Mesodermal cell (in vitro differentiated cells): Measurements from ENCODE around the gene FOXP1.

Experiments
- H3K27ac ChIP-seq: 2 replicates; pipeline ENCODE4 v1.7.0; 2013; ENCODE audit warnings: mild to moderate bottlenecking, low read depth, low read length, moderate library complexity; ENCODE audit not compliant: severe bottlenecking
- H3K36me3 ChIP-seq: 2 replicates; pipeline ENCODE4 v1.7.1; 2013; ENCODE audit warnings: mild to moderate bottlenecking, low read length, moderate library complexity; ENCODE audit not compliant: control insufficient read depth, insufficient read depth
- H3K4me1 ChIP-seq: one replicate; pipeline ENCODE4 v1.7.1; 2013; ENCODE audit warnings: mild to moderate bottlenecking, low read length; ENCODE audit not compliant: insufficient read depth, control insufficient read depth, poor library complexity, severe bottlenecking
- H3K4me3 ChIP-seq: 2 replicates; pipeline ENCODE4 v1.7.0; 2013; ENCODE audit warnings: low read length, control low read depth, mild to moderate bottlenecking; ENCODE audit not compliant: insufficient read depth, poor library complexity, severe bottlenecking; ENCODE audit errors: extremely low read depth
- H3K9me3 ChIP-seq: 2 replicates; pipeline ENCODE4 v1.7.1; 2013; ENCODE audit warnings: mild to moderate bottlenecking, low read length, moderate library complexity; ENCODE audit not compliant: control insufficient read depth
- WGBS, 2 experiments: methylation state at CpG; one replicate each; pipeline ENCODE4 v1.1.5; 2013; ENCODE audit warnings: missing lambda C conversion rate in 2 of 2; ENCODE audit not compliant: insufficient coverage in 2 of 2; 5-methylcytosine and 5-hydroxymethylcytosine counted together

The FOXP1 gene

GRCh38 chr3:71127844-71128243, 455.7 kb downstream of the FOXP1 start:
- WGBS, 2 experiments, result 89% methylated on average over 3 of the region's 7 CpGs; no CpG with 5 or more reads in 1 of the 2 experiments
- Histone ChIP-seq H3K9me3 (no peaks in the 10 kb centered on the region), H3K4me3 (no peak overlapping the region), H3K36me3 (no peaks in the 10 kb centered on the region), H3K27ac (no peak overlapping the region), H3K4me1 (peaks cover 47% of the 10 kb centered on the region)

GRCh38 chr3:71127052-71127831, 456.3 kb downstream of the FOXP1 start:
- Histone ChIP-seq H3K4me3 (no peak overlapping the region), H3K9me3 (no peaks in the 10 kb centered on the region), H3K36me3 (no peaks in the 10 kb centered on the region), H3K4me1 (peaks cover 43% of the 10 kb centered on the region), H3K27ac (no peak overlapping the region)
- 80 to 88% methylated on average over 5 of the region's 7 CpGs for WGBS, 2 experiments

GRCh38 chr3:71125738-71126137, 457.8 kb downstream of the FOXP1 start:
- H3K9me3 ChIP-seq, result no peaks in the 10 kb centered on the region
- H3K36me3 ChIP-seq, result no peaks in the 10 kb centered on the region
- WGBS, 2 experiments, result 100% methylated on average over 1 of the region's 1 CpG; no CpG with 5 or more reads in 1 of the 2 experiments
- peaks cover 30% of the 10 kb centered on the region for H3K4me1 ChIP-seq
- no peak overlapping the region for H3K27ac ChIP-seq
- H3K4me3 ChIP-seq, result no peak overlapping the region

- Histone ChIP-seq H3K36me3 (no peaks in the 10 kb centered on the region), H3K9me3 (no peaks in the 10 kb centered on the region), H3K4me1 (peaks cover 22% of the 10 kb centered on the region), H3K27ac (no peak overlapping the region), H3K4me3 (no peak overlapping the region)
- WGBS, 2 experiments, result no CpG with 5 or more reads among the region's 1 CpG
Measured at GRCh38 chr3:71124048-71124447, 459.5 kb downstream of the FOXP1 start.

GRCh38 chr3:71122641-71123040, 460.9 kb downstream of the FOXP1 start:
- Histone ChIP-seq H3K27ac (no peak overlapping the region), H3K4me3 (no peak overlapping the region), H3K4me1 (peaks cover 19% of the 10 kb centered on the region), H3K9me3 (no peaks in the 10 kb centered on the region), H3K36me3 (no peaks in the 10 kb centered on the region)
- WGBS, 2 experiments, result 97 to 100% methylated on average over 3 to 4 of the region's 4 CpGs

GRCh38 chr3:71121429-71122167, 461.9 kb downstream of the FOXP1 start:
- WGBS, 2 experiments, result 84 to 85% methylated on average over 3 of the region's 3 CpGs

GRCh38 chr3:71120012-71120411, 463.5 kb downstream of the FOXP1 start:
- Histone ChIP-seq H3K4me3 (no peak overlapping the region), H3K36me3 (no peaks in the 10 kb centered on the region), H3K27ac (no peak overlapping the region), H3K9me3 (no peaks in the 10 kb centered on the region), H3K4me1 (peaks cover 14% of the 10 kb centered on the region)

More at GRCh38 chr3:71121429-71122167, 461.9 kb downstream of the FOXP1 start:
- no peak overlapping the region for H3K4me3 ChIP-seq
- H3K36me3 ChIP-seq, result no peaks in the 10 kb centered on the region
- no peaks in the 10 kb centered on the region for H3K9me3 ChIP-seq
- H3K4me1 ChIP-seq, result peaks cover 14% of the 10 kb centered on the region
- H3K27ac ChIP-seq, result no peak overlapping the region

GRCh38 chr3:71119171-71119570, 464.4 kb downstream of the FOXP1 start:
- peaks cover 14% of the 10 kb centered on the region for H3K4me1 ChIP-seq
- H3K27ac ChIP-seq, result no peak overlapping the region
- 89% methylated on average over 1 of the region's 2 CpGs; no CpG with 5 or more reads in 1 of the 2 experiments for WGBS, 2 experiments
- H3K36me3 ChIP-seq, result no peaks in the 10 kb centered on the region
- H3K4me3 ChIP-seq, result no peak overlapping the region
- no peaks in the 10 kb centered on the region for H3K9me3 ChIP-seq

GRCh38 chr3:71118436-71118835, 465.1 kb downstream of the FOXP1 start:
- 100% methylated on average over 1 to 2 of the region's 4 CpGs for WGBS, 2 experiments
- no peak overlapping the region for H3K27ac ChIP-seq
- H3K9me3 ChIP-seq, result no peaks in the 10 kb centered on the region
- peaks cover 12% of the 10 kb centered on the region for H3K4me1 ChIP-seq
- no peak overlapping the region for H3K4me3 ChIP-seq
- H3K36me3 ChIP-seq, result no peaks in the 10 kb centered on the region

- Histone ChIP-seq H3K4me3 (no peak overlapping the region), H3K4me1 (peaks cover 10% of the 10 kb centered on the region), H3K9me3 (no peaks in the 10 kb centered on the region), H3K27ac (no peak overlapping the region), H3K36me3 (no peaks in the 10 kb centered on the region)
- 92 to 94% methylated on average over 6 of the region's 7 CpGs for WGBS, 2 experiments
Measured at GRCh38 chr3:71117572-71118247, 465.8 kb downstream of the FOXP1 start.
